Measurements from ENCODE around the gene RRP1. TPM values are rescaled to one million over a fixed set of nuclear protein-coding genes. Genes with fewer than 3 reads are reported as not detected.

Gene RRP1
- total RNA-seq, 1 experiment from 2014 or later = 76.4 TPM

DNA sequence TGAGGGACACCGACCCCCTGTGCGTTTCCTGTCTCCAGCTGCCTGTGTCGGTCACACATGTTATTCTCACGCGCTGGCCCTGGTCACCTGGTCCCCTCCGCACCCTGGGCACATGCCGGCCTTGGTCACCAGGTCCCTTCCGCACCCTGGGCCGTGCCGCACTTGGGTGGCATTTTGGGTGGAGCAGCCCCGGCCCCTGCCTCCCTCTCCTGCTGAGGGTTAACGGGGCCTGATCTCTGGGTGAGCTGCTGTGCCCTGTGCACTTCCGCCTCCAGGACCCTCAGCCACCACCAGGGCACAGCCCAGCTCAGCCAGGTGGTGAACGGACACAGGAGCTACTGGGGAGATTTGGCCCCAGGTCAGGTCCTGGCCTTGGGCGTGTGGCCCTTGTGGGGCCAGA lies 26.6 kb downstream of the RRP1 start:
- Histone ChIP-seq H3K36me3 (ENCODE audit: low read depth, low read length) (no peaks in the 10 kb centered on the region), H3K27me3 (ENCODE audit: low read length) (no peaks in the 10 kb centered on the region), H3K4me3 (ENCODE audit: low read length) (no peak overlapping the region), H3F3A (ENCODE audit: low read length, unreplicated experiment) (no peaks in the 10 kb centered on the region), H4K20me1 (ENCODE audit: low read length) (no peaks in the 10 kb centered on the region), H3K4me2 (ENCODE audit: low read length) (0 out of 2 replicates have a peak overlapping the region, but pooled peaks have one; percentile 42), H3K79me2 (ENCODE audit: low read length) (no peaks in the 10 kb centered on the region), H3K9me3 (ENCODE audit: low read length) (no peaks in the 10 kb centered on the region), H3K27ac (ENCODE audit: low read length) (no peak overlapping the region), H3K9me2 (replicated peaks; ENCODE audit: low read length) (no peaks in the 10 kb centered on the region), H3K9ac (ENCODE audit: low read length) (no peak overlapping the region), H3K4me1 (ENCODE audit: insufficient read depth, low read length) (peaks cover 14% of the 10 kb centered on the region), H2AFZ (ENCODE audit: low read length) (no peak overlapping the region)
- DNase-seq = no peak
- no peak for ATAC-seq
- CTCF ChIA-PET = no interaction called here
- POLR2A ChIA-PET (ENCODE audit: unreplicated experiment) = no interaction called here
- intact Hi-C loops (cut with micrococcal nuclease) = no loop called here
- BruUV-seq (replicated peaks) = no TSS peak
- TF ChIP-seq EZH2phosphoT487 (IDR thresholded peaks at IDR 0.05; ENCODE audit: borderline replicate concordance, low read length) (no peak), EZH2 (IDR thresholded peaks at IDR 0.05; ENCODE audit: low read length, unreplicated experiment) (no peak)
- TF ChIP-seq, protein P1, sequence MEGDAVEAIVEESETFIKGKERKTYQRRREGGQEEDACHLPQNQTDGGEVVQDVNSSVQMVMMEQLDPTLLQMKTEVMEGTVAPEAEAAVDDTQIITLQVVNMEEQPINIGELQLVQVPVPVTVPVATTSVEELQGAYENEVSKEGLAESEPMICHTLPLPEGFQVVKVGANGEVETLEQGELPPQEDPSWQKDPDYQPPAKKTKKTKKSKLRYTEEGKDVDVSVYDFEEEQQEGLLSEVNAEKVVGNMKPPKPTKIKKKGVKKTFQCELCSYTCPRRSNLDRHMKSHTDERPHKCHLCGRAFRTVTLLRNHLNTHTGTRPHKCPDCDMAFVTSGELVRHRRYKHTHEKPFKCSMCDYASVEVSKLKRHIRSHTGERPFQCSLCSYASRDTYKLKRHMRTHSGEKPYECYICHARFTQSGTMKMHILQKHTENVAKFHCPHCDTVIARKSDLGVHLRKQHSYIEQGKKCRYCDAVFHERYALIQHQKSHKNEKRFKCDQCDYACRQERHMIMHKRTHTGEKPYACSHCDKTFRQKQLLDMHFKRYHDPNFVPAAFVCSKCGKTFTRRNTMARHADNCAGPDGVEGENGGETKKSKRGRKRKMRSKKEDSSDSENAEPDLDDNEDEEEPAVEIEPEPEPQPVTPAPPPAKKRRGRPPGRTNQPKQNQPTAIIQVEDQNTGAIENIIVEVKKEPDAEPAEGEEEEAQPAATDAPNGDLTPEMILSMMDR (conservative IDR thresholded peaks at IDR 0.05; ENCODE audit: low read depth, low read length) = no peak

DNA sequence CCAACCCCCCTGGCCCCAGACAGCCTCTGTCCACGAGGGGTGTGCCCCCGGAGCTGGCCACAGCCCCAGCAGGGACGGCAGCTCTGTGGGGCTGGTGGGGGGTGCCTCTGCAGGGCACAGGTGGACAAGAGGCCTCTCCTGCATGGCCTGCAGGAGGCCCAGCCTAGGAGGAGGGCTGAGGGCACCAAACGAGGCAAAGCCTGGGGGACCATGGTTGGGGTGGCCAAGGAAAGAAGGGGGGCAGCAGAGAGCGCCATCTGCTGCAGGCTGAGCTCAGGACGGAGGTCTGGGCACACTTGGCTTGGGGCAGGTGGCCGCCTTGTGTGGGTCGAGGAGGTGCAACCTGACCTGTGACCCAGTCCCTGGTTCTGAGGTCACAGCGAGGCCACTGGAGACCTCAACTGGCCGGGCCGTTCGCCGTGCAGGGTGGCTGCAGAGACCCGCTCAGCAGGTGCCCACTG lies 27.3 kb downstream of the RRP1 start:
- Histone ChIP-seq H3K4me3 (ENCODE audit: low read length) (no peak overlapping the region), H3K27me3 (ENCODE audit: low read length) (no peaks in the 10 kb centered on the region), H3K9ac (ENCODE audit: low read length) (no peak overlapping the region), H3K9me3 (ENCODE audit: low read length) (no peaks in the 10 kb centered on the region), H3K4me1 (ENCODE audit: insufficient read depth, low read length) (peaks cover 13% of the 10 kb centered on the region), H3F3A (ENCODE audit: low read length, unreplicated experiment) (no peaks in the 10 kb centered on the region), H2AFZ (ENCODE audit: low read length) (no peak overlapping the region), H4K20me1 (ENCODE audit: low read length) (no peaks in the 10 kb centered on the region), H3K79me2 (ENCODE audit: low read length) (no peaks in the 10 kb centered on the region), H3K36me3 (ENCODE audit: low read depth, low read length) (no peaks in the 10 kb centered on the region), H3K27ac (ENCODE audit: low read length) (no peak overlapping the region), H3K9me2 (replicated peaks; ENCODE audit: low read length) (no peaks in the 10 kb centered on the region), H3K4me2 (ENCODE audit: low read length) (no peak overlapping the region)
- intact Hi-C loops (cut with micrococcal nuclease) = no loop called here
- CTCF ChIA-PET = no interaction called here
- POLR2A ChIA-PET (ENCODE audit: unreplicated experiment) = no interaction called here
- DNase-seq (no peak), ATAC-seq (no peak)
- BruUV-seq (replicated peaks) = no TSS peak
- TF ChIP-seq EZH2 (IDR thresholded peaks at IDR 0.05; ENCODE audit: low read length, unreplicated experiment) = no peak
- TF ChIP-seq EZH2phosphoT487 (IDR thresholded peaks at IDR 0.05; ENCODE audit: borderline replicate concordance, low read length) = no peak
- TF ChIP-seq, protein P1 (conservative IDR thresholded peaks at IDR 0.05; ENCODE audit: low read depth, low read length) = peak; percentile 38; the same call in 1 of the 2 replicates

DNA sequence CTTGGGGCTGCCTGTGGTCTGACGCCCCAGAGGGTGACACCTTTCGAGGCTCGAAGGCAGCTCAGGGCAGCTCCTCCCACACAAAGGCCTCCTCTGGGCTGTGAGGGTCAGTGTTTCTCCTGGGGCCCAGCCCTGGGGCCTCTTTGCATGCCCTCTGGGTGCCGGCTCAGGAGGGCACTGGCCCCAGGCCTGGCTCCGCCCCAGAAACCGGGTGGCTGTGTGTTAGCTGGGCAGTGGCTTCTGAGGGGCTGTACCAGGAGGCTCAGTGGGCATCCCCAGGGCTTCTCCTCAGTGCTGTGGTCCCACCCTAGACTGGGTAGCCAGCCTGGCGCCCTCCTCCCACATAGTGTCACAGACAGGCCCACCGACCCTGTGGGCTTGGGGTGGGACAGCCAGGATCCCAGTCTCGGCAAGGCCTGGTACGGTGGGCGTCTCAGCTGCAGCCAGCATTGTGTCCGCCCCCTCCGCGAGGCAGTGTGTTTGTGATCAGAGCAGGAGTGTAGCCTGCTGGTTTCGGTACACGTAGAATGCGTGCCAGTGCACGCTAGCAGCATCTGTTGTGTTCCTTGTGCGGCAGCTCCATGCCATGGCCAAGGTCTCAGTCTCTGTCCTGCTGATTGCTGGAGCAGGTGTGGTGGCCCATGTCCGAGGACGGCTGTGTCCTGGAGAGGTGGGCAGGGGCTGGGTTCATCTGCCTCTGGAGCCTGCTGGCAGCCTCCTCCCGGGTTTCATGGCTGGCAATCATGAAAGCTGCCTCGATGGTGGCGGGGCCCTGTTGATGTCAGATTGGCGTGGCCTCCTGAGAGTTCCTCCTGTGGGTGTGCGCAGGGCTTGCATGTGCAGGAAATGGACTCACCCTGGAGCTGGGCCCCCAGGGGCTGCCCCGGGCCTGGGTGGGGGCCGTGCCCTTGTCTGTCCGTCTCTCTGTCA lies 28.0 kb downstream of the RRP1 start:
- BruUV-seq (replicated peaks) = no TSS peak
- Histone ChIP-seq H3K9me3 (ENCODE audit: low read length) (no peaks in the 10 kb centered on the region), H3K4me1 (ENCODE audit: insufficient read depth, low read length) (peaks cover 13% of the 10 kb centered on the region), H3F3A (ENCODE audit: low read length, unreplicated experiment) (no peaks in the 10 kb centered on the region), H4K20me1 (ENCODE audit: low read length) (no peaks in the 10 kb centered on the region), H3K27ac (ENCODE audit: low read length) (no peak overlapping the region), H3K79me2 (ENCODE audit: low read length) (no peaks in the 10 kb centered on the region), H2AFZ (ENCODE audit: low read length) (no peak overlapping the region), H3K4me2 (ENCODE audit: low read length) (no peak overlapping the region), H3K4me3 (ENCODE audit: low read length) (no peak overlapping the region), H3K9ac (ENCODE audit: low read length) (no peak overlapping the region), H3K9me2 (replicated peaks; ENCODE audit: low read length) (no peaks in the 10 kb centered on the region), H3K36me3 (ENCODE audit: low read depth, low read length) (no peaks in the 10 kb centered on the region), H3K27me3 (ENCODE audit: low read length) (no peaks in the 10 kb centered on the region)
- no peak for TF ChIP-seq EZH2 (IDR thresholded peaks at IDR 0.05; ENCODE audit: low read length, unreplicated experiment)
- TF ChIP-seq, protein P1 (conservative IDR thresholded peaks at IDR 0.05; ENCODE audit: low read depth, low read length) = no peak
- no peak for TF ChIP-seq EZH2phosphoT487 (IDR thresholded peaks at IDR 0.05; ENCODE audit: borderline replicate concordance, low read length)
- ChIA-PET CTCF (interaction anchor here (0.6 kb wide), 1 partner anchor 955 kb away, joined by 3 read pairs; no protein-coding TSS in a partner anchor), POLR2A (ENCODE audit: unreplicated experiment) (no interaction called here)
- ATAC-seq (no peak), DNase-seq (no peak)
- intact Hi-C loops (cut with micrococcal nuclease) = no loop called here
